Astrocyte (in vitro differentiated cells and primary cell): ENCODE measurements around the gene ABCF2. TPM values are rescaled to one million over a fixed set of nuclear protein-coding genes. Genes with fewer than 3 reads are reported as not detected.

Experiments used
- DNase-seq: peaks from one replicate; pipeline ENCODE4 v3.0.0-alpha.2; 2010; ENCODE audit warnings: low read depth
- FAIRE-seq: peaks from 2 replicates; lab custom pipeline; 2011; peaks lifted over from hg19 to GRCh38; lab: Jason Lieb, UNC
- H2AFZ ChIP-seq: 2 replicates; pipeline ENCODE4 v1.6.0; 2012; ENCODE audit warnings: low read depth, low read length, inconsistent platforms
- H3K27ac ChIP-seq: 2 replicates; pipeline ENCODE4 v1.5.1; 2011; ENCODE audit warnings: low read depth, low read length, inconsistent platforms
- H3K27me3 ChIP-seq: 2 replicates; pipeline ENCODE4 v1.6.0; 2011; ENCODE audit warnings: low read length, inconsistent platforms; ENCODE audit not compliant: insufficient read depth
- H3K36me3 ChIP-seq: 2 replicates; pipeline ENCODE4 v1.5.1; 2011; ENCODE audit warnings: low read length, inconsistent platforms; ENCODE audit not compliant: insufficient read depth
- H3K4me1 ChIP-seq: 2 replicates; pipeline ENCODE4 v1.5.1; 2011; ENCODE audit warnings: low read length, inconsistent platforms; ENCODE audit not compliant: insufficient read depth
- H3K4me2 ChIP-seq: 2 replicates; pipeline ENCODE4 v1.6.0; 2012; ENCODE audit warnings: low read length, inconsistent platforms
- H3K4me3 ChIP-seq: 2 replicates; pipeline ENCODE4 v1.5.1; 2011; ENCODE audit warnings: low read depth, mild to moderate bottlenecking, low read length, inconsistent platforms; ENCODE audit not compliant: insufficient read depth
- H3K79me2 ChIP-seq: 2 replicates; pipeline ENCODE4 v1.6.0; 2012; ENCODE audit warnings: mild to moderate bottlenecking, low read length, inconsistent platforms; ENCODE audit not compliant: insufficient read depth
- H3K9ac ChIP-seq: 2 replicates; pipeline ENCODE4 v1.6.0; 2012; ENCODE audit warnings: mild to moderate bottlenecking, low read length, inconsistent platforms
- H3K9me3 ChIP-seq: 2 replicates; pipeline ENCODE4 v1.5.1; 2012; ENCODE audit warnings: low read depth, mild to moderate bottlenecking, low read length, inconsistent platforms; ENCODE audit not compliant: insufficient read depth
- H4K20me1 ChIP-seq: 2 replicates; pipeline ENCODE4 v1.6.0; 2012; ENCODE audit warnings: low read length, inconsistent platforms; ENCODE audit not compliant: insufficient read depth
- H3K27ac Mint-ChIP-seq: one replicate; pipeline ENCODE4 v1.8.0; 2021; ENCODE audit warnings: mild to moderate bottlenecking, mixed read lengths; ENCODE audit not compliant: unreplicated experiment
- H3K27me3 Mint-ChIP-seq: one replicate; pipeline ENCODE4 v1.8.0; 2021; ENCODE audit warnings: low read depth, mixed read lengths; ENCODE audit not compliant: unreplicated experiment
- H3K36me3 Mint-ChIP-seq: one replicate; pipeline ENCODE4 v1.8.0; 2021; ENCODE audit warnings: low read depth, mixed read lengths; ENCODE audit not compliant: unreplicated experiment
- H3K4me1 Mint-ChIP-seq: one replicate; pipeline ENCODE4 v1.8.0; 2021; ENCODE audit warnings: low read depth, mixed read lengths; ENCODE audit not compliant: unreplicated experiment
- H3K4me3 Mint-ChIP-seq: one replicate; pipeline ENCODE4 v1.8.0; 2021; ENCODE audit warnings: mild to moderate bottlenecking, moderate library complexity, mixed read lengths; ENCODE audit not compliant: unreplicated experiment
- H3K9me3 Mint-ChIP-seq: one replicate; pipeline ENCODE4 v1.8.0; 2021; ENCODE audit warnings: mild to moderate bottlenecking, mixed read lengths; ENCODE audit not compliant: unreplicated experiment
- EZH2 ChIP-seq: IDR thresholded peaks from 2 replicates; pipeline ENCODE4 v1.6.1; 2012; ENCODE audit warnings: mild to moderate bottlenecking, low read length, inconsistent platforms; ENCODE audit not compliant: insufficient read depth
- total RNA-seq: library from RNA; stranded (reverse); gene quantifications from 2 replicates; pipeline ENCODE4 v1.2.1, GENCODE V29; 2021
- TF ChIP-seq, protein P1 (sequence below): IDR thresholded peaks from 2 replicates; pipeline ENCODE4 v1.5.1; 2011; ENCODE audit warnings: low read depth, mild to moderate bottlenecking, inconsistent platforms, low read length, moderate library complexity; ENCODE audit not compliant: insufficient read depth

ABCF2 gene
- total RNA-seq, 1 donor from 2014 or later, result 53.2 TPM

DNA sequence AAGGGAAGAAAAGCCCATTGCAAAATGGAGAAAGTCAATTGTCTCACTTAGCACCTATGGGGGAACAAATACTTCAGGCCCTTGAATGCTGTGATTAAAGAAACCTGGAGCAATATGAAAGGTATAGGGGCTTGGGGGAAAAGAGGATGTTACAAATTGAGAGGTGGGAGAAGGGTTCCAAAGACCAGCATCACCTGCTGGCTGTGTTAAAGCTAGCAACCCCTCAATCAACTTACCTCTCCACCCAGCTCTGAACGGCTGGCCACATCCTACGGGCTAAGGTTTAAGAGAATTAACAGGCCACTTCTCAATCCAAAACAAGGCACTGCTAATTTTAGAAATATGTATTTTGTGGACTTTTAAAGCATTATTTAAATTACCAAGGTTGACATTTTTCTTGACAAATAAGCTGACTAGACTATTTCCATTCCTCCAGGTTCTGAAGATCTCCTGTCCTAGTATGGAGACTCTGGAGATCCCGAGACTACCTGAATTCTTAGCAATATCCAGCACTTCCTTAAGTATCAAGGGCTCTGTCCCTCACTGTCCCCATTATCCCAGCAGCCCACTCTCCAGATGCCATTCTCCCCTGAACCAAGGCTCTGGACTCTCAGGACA is 15.7 kb downstream of the ABCF2 start:
- FAIRE-seq (no peak), DNase-seq (no peak)
- H3K4me1 Mint-ChIP-seq, result no peaks in the 10 kb centered on the region
- Histone ChIP-seq H3K9me3 (no peaks in the 10 kb centered on the region), H3K36me3 (peaks cover 32% of the 10 kb centered on the region), H3K4me3 (no peak overlapping the region), H3K79me2 (no peaks in the 10 kb centered on the region), H3K4me2 (no peak overlapping the region), H3K27ac (no peak overlapping the region), H2AFZ (no peak overlapping the region), H3K9ac (no peak overlapping the region), H4K20me1 (peaks cover 13% of the 10 kb centered on the region), H3K27me3 (no peaks in the 10 kb centered on the region), H3K4me1 (no peaks in the 10 kb centered on the region)
- H3K36me3 Mint-ChIP-seq, result peaks cover 18% of the 10 kb centered on the region
- H3K27ac Mint-ChIP-seq, result no peak overlapping the region
- peaks cover 15% of the 10 kb centered on the region for H3K27me3 Mint-ChIP-seq
- no peaks in the 10 kb centered on the region for H3K9me3 Mint-ChIP-seq
- H3K4me3 Mint-ChIP-seq, result no peak overlapping the region
- TF ChIP-seq, protein P1, sequence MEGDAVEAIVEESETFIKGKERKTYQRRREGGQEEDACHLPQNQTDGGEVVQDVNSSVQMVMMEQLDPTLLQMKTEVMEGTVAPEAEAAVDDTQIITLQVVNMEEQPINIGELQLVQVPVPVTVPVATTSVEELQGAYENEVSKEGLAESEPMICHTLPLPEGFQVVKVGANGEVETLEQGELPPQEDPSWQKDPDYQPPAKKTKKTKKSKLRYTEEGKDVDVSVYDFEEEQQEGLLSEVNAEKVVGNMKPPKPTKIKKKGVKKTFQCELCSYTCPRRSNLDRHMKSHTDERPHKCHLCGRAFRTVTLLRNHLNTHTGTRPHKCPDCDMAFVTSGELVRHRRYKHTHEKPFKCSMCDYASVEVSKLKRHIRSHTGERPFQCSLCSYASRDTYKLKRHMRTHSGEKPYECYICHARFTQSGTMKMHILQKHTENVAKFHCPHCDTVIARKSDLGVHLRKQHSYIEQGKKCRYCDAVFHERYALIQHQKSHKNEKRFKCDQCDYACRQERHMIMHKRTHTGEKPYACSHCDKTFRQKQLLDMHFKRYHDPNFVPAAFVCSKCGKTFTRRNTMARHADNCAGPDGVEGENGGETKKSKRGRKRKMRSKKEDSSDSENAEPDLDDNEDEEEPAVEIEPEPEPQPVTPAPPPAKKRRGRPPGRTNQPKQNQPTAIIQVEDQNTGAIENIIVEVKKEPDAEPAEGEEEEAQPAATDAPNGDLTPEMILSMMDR, result no peak
- TF ChIP-seq EZH2, result no peak

DNA sequence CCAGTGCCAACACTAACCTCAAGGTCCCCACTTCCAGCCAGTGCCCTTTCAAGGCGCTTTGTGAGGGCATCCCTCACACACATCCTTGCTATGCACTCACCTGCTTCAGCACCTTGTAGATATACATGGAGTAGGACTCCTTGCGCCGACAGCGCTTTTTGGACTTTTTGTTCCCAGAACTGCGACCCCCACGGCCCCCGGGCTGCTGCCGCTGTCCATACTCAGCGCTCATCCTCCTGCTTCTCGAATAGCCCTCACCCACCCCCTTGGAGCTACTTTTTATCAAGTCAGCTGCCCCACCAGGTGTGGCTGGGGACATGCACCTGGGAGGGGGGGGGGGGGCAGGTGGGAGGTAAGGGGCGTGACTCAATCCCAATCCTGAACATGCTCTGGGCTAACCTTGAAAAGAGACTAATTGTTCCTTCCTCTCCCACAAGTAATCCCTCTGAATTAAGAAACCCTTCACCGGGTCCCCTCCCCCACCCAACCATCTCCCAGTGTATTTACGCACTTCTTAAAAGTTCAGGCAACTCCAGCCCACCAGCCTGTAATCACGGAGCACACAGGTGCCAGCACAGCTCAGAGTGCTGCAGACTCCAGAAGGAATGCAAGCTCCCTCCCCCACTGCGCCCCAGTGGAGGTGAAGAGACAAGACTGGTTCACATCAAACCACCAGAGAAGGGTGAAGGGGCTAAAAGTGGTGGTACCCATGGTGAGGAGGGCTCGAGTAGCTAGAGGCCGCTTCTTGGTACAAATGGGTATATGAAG is 16.7 kb downstream of the ABCF2 start, which contains the start of gene H2BK1:
Gene H2BK1, minus strand, starts transcription at position 402 of the 768 bp plus-strand sequence. Its CDS starts 170 bp downstream, at position 232.
- H3K9me3 Mint-ChIP-seq, result no peaks in the 10 kb centered on the region
- peaks cover 25% of the 10 kb centered on the region for H3K27me3 Mint-ChIP-seq
- H3K27me3 ChIP-seq, result peaks cover 4% of the 10 kb centered on the region
- FAIRE-seq (no peak), DNase-seq (no peak)
- H2AFZ ChIP-seq, result no peak within 1 kb of the TSS
- no peak within 1 kb of the TSS for H3K4me2 ChIP-seq
- peak within 1 kb of the TSS; percentile 50 for H3K4me3 Mint-ChIP-seq
- H4K20me1 ChIP-seq, result peaks cover 7% of the 10 kb centered on the region
- no peaks in the 10 kb centered on the region for H3K4me1 ChIP-seq
- no peak within 1 kb of the TSS for H3K4me3 ChIP-seq
- no peak within 1 kb of the TSS for H3K27ac Mint-ChIP-seq
- H3K9ac ChIP-seq, result no peak within 1 kb of the TSS
- no peaks in the 10 kb centered on the region for H3K4me1 Mint-ChIP-seq
- H3K36me3 ChIP-seq, result peaks cover 23% of the 10 kb centered on the region
- TF ChIP-seq, protein P1, result no peak
- TF ChIP-seq EZH2, result no peak
- H3K36me3 Mint-ChIP-seq, result peaks cover 15% of the 10 kb centered on the region
- H3K27ac ChIP-seq, result no peak within 1 kb of the TSS
- H3K79me2 ChIP-seq, result no peaks in the 10 kb centered on the region
- H3K9me3 ChIP-seq, result no peaks in the 10 kb centered on the region

DNA sequence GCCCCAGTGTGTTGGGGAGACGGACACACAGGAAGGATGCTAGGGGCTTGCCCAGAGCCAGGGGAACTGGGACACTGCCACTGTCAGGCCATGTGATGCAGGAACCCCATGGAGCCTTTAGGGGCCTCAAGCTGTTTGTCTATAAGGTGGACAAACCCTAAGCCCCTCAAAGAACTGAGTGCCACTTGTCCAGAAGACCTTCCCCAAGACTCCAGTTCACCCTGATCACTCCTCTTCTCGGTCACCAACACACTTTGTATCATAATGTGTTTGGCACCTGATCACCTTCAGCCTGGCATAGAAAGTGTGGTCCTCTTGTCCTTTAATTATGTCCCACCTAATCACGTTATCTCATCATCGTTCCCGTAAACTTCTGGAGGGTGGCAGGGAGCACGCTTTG is 17.4 kb downstream of the ABCF2 start:
- Histone ChIP-seq H2AFZ (no peak overlapping the region), H3K4me1 (no peaks in the 10 kb centered on the region), H3K27me3 (peaks cover 5% of the 10 kb centered on the region), H3K4me3 (no peak overlapping the region), H3K9me3 (no peaks in the 10 kb centered on the region), H3K9ac (no peak overlapping the region), H3K36me3 (peaks cover 16% of the 10 kb centered on the region), H3K79me2 (no peaks in the 10 kb centered on the region), H4K20me1 (peaks cover 6% of the 10 kb centered on the region), H3K4me2 (no peak overlapping the region), H3K27ac (no peak overlapping the region)
- H3K9me3 Mint-ChIP-seq, result no peaks in the 10 kb centered on the region
- H3K4me3 Mint-ChIP-seq, result no peak overlapping the region
- H3K27me3 Mint-ChIP-seq, result peaks cover 32% of the 10 kb centered on the region
- no peak overlapping the region for H3K27ac Mint-ChIP-seq
- FAIRE-seq (no peak), DNase-seq (no peak)
- peaks cover 8% of the 10 kb centered on the region for H3K36me3 Mint-ChIP-seq
- no peak for TF ChIP-seq EZH2
- TF ChIP-seq, protein P1, result no peak
- no peaks in the 10 kb centered on the region for H3K4me1 Mint-ChIP-seq
